GM19452 (cell line): Measurements from ENCODE around the gene ANKS1B.
"Not testable (repeated sequence)": the region's sequence is repeated elsewhere in the genome, so short reads cannot be mapped to it uniquely, and the experiment has no call there.

ENCODE experiments used
- ATAC-seq: cut with Tn5 transposase; IDR thresholded peaks from one replicate; pipeline ENCODE4 v1.9.1; 2021; ENCODE audit not compliant: unreplicated experiment

Gene ANKS1B

DNA sequence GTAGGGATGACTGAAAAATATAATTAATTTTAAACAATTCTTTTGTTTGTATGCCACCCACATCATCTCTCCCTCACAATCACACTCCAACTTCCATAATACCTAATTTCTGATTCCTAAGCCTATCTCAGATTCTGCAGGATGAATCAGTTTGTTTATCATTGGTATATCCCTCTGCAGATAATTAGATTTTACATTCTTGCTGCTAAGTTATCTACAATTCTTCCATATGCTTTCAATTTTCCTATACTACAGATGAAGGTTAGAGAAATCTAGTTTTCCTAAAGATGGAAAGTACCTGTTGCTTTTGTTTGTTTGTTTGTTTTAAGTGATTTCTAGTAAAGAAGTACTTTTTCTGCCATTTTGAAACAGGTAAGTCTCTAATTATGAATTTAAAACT is 105.3 kb downstream of the ANKS1B start:
- ATAC-seq = no peak

DNA sequence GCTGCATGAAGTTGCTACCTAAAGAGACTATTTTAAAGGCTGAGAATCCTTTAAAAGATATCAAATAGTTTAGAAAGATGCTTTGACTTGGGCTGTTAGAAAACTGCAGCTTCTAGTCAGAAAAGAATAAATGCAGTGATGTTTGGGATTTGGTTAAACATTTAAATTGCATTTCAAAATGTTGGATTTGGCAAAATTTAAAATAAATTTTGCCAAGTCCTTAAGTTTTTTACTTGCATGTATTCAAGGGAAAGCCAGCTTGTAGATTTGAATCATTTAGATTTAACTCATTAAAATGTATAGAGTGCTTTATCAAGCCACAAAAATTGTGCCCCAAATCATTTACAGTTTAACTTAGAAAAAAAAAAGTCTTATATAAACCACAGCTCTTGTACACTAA is 109.7 kb downstream of the ANKS1B start:
- ATAC-seq = no peak

GRCh38 chr12:99870085-99870484 is 114.7 kb downstream of the ANKS1B start:
- ATAC-seq = no peak

DNA sequence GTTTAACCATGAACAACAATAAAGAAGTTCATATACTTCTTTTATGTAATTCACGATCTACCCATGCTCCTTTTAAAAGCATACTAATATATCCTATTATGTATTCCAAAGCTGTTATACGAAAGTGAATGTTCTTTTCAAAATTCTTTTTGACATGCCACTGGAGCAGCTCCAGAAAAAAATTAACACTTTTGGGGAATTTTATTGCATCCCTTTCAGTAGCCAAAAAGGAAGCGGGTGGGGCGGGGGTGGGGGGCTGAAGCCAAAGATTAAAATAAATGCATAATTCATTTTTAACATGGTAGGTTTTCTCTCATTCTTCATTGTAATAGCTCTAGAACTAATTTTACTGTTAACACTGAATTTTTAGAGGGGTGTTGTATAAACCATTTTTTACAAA is 123.0 kb downstream of the ANKS1B start:
- no peak for ATAC-seq

- no peak for ATAC-seq
Measured at GRCh38 chr12:99859126-99859525, 125.6 kb downstream of the ANKS1B start.

GRCh38 chr12:99852666-99853065 is 132.1 kb downstream of the ANKS1B start:
- ATAC-seq = no peak

DNA sequence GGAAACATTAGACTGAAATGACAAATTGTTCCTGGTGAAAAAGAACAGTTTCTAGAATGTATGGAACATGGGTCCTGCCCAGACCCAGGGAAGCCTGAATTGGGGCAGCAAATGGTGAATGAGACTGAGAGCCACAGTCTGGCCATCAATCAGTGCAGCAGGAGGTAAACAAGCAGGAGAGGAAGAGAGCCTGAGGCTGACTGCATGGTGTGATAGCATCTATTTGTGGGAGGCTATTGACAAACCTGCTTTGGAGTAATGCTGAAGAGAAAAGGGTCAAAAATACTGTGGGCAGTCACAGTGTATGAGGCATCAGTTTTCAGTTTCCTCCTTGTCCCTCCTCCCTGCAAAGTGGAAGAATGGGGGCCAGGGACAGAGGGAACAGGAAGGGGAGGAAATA is 136.8 kb downstream of the ANKS1B start:
- no peak for ATAC-seq

- ATAC-seq = no peak
Measured at GRCh38 chr12:99834710-99835109, 150.0 kb downstream of the ANKS1B start.

DNA sequence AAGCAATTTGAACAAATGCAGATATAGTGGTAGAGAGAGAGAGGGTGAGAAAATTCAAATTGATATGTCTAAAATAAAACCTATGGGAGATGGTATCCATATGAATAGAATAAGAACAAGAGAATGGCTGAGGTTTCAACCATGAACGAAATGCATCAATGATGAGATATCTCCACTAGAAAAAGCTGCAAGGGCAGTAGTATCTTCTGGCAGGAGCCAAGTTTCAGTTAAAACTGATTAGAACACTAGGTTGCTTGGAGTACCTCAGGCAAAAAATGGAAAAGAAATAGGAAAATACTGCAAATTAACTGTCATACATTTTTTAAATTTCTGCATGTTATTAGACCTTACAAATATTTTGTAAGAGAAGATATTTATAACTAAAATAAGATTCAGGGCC is 151.3 kb downstream of the ANKS1B start:
- ATAC-seq = no peak

- no peak for ATAC-seq
Measured at GRCh38 chr12:99824900-99825542, 159.7 kb downstream of the ANKS1B start.

DNA sequence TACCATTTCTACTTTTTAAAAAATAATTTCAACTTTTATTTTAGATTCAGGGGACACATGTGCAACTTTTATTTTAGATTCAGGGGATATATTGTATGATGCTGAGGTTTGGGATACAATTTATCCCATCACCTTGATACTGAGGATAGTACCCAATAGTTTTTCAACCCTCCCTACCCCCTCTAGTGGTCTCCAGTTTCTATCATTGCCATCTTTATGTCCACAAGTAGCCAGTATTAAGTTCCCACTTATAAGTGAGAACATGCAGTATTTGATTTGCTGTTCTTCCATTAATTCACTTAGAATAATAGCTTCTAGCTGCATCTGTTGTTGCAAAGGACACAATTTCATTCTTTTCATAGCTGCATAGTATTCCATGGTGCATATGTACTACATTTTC is 162.5 kb downstream of the ANKS1B start:
- ATAC-seq = no peak

GRCh38 chr12:99810718-99811593 is 173.8 kb downstream of the ANKS1B start:
- no peak for ATAC-seq

GRCh38 chr12:99809909-99810308 is 174.8 kb downstream of the ANKS1B start:
- no peak for ATAC-seq

DNA sequence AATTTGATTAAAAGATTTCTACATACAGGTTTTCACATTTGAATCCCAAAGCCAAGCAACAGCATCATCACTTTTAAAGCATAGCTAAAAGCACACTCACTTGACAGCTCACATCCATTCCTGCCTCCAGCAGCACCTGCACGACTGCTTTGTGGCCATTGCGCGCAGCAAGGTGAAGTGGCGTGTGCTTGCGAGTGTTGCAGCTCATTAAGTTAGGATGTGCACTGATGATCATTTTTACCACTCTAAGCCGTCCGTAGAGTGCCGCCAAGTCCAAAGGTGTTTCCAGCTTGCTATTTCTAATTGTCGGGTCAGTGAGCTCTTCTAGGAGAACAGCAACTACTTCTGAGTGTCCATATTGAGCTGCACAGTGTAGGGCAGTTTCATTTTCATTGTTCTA is 178.4 kb downstream of the ANKS1B start:
- no peak for ATAC-seq

GRCh38 chr12:99804715-99805114 is 180.0 kb downstream of the ANKS1B start:
- ATAC-seq = no peak

DNA sequence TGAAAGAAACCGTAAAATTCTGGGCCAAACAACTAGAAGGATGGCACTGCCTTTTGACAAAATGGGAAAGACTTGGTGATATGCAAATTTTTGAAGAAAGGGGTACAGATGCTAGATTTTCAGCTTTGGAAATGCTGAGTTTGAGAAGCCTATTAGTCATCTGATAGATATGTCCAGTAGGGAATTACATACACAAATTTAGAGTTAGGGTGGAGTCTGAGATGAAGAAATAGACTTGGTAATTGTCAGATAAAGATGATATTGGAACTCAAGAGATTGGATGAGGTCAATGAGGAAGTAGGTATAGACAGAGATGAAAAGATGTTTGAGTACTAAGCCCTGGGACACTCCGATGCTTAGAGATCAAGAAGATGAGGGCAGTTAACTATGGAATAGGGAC is 184.1 kb downstream of the ANKS1B start:
- no peak for ATAC-seq

GRCh38 chr12:99797931-99798330 is 186.8 kb downstream of the ANKS1B start:
- not testable (repeated sequence) for ATAC-seq

GRCh38 chr12:99783421-99783820 is 201.3 kb downstream of the ANKS1B start:
- ATAC-seq = no peak

- no peak for ATAC-seq
Measured at GRCh38 chr12:99772274-99772673, 212.5 kb downstream of the ANKS1B start.

DNA sequence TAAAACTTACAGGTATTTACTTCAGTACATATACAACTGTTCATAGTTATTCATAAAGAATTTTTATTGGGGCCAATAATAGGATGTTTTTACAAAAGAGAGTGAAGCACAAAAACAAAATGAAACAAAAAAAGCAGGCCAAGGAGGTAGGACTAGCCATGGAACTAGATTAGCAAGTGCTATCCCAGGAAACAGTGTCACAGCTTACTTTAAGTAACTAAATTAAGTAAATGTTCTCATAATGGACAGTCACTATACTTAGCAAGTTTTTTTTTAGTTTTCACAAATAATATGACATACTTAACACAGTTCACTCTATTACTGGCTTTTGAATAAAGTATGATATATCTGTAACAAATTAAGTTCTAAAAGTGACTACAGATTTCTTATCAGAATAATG is 213.1 kb downstream of the ANKS1B start:
- no peak for ATAC-seq

- ATAC-seq = no peak
Measured at GRCh38 chr12:99769396-99769980, 215.2 kb downstream of the ANKS1B start.

DNA sequence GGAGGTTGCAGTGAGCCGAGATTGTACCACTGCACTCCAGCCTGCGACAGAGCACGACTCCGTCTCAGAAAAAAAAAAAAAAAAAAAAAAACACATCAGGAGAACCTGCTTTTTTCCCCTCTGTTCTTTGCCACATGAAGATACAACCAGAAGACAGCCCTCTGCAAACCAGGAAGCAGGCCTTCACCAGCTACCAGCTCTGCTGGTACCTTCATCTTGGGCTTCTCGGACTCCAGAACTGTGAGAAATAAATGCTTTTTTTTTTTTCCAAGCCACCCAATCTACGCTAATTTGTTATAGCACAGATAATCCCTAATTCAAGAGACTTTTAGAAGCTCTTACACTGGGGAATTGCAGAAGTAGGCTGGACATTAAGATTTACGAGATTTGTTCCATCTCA is 216.0 kb downstream of the ANKS1B start:
- ATAC-seq = no peak
